ENCODE results near the gene PRKN.

- TF ChIP-seq, protein P1, sequence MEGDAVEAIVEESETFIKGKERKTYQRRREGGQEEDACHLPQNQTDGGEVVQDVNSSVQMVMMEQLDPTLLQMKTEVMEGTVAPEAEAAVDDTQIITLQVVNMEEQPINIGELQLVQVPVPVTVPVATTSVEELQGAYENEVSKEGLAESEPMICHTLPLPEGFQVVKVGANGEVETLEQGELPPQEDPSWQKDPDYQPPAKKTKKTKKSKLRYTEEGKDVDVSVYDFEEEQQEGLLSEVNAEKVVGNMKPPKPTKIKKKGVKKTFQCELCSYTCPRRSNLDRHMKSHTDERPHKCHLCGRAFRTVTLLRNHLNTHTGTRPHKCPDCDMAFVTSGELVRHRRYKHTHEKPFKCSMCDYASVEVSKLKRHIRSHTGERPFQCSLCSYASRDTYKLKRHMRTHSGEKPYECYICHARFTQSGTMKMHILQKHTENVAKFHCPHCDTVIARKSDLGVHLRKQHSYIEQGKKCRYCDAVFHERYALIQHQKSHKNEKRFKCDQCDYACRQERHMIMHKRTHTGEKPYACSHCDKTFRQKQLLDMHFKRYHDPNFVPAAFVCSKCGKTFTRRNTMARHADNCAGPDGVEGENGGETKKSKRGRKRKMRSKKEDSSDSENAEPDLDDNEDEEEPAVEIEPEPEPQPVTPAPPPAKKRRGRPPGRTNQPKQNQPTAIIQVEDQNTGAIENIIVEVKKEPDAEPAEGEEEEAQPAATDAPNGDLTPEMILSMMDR (IDR thresholded peaks at IDR 0.05; ENCODE audit: insufficient read depth, low read depth, low read length), result no peak
- TF ChIP-seq EZH2 (IDR thresholded peaks at IDR 0.05; ENCODE audit: insufficient read depth, low read length), result no peak
These were observed 1278.0 kb downstream of the PRKN start for GRCh38 chr6:161449521-161449920.
